ENCODE data around the gene SLC25A6.
A peak's percentile ranks its signal among the peaks of the same experiment; 100 is the strongest.
"Not testable (repeated sequence)": the region's sequence is repeated elsewhere in the genome, so short reads cannot be mapped to it uniquely, and the experiment has no call there.

Gene SLC25A6

GRCh38 chrX:1412551-1413161 is 20.7 kb upstream of the SLC25A6 start:
- DNase-seq (ENCODE audit: low read depth), result no peak

DNA sequence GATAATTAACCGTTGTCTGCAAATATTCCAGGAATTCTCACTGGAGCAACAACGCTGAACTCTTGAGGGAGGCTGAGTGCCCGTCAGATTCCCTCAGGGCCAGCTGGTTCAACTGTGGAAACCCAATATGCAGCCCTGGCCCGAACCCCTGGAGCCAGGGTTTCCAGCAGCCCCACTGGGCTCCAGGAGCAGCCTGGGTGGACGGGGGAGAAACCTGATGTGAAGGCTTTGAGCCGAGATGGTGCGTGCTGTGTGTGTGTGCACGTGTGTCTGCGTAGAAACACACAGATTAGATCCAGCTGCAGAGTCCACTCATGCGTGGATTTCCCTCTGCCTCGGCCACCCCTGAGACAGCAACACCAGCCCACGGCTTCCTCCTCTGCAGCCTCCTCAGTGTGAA is 19.4 kb upstream of the SLC25A6 start:
- no peak for DNase-seq (ENCODE audit: low read depth)

DNA sequence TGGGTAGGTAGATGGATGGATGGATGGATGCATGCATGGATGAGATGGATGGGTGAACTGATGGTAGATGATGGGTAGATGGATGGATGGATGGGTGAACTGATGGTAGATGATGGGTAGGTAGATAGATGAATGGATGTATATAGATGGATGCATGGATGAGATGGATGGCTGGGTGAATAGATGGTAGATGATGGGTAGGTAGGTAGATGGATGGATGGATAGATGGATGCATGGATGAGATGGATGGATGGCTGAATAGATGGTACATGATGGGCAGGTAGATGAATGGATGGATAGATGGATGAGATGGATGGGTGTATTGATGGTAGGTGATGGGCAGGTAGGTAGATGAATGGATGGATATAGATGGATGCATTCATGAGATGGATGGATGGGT is 15.1 kb upstream of the SLC25A6 start:
- DNase-seq (ENCODE audit: low read depth), result no peak

DNA sequence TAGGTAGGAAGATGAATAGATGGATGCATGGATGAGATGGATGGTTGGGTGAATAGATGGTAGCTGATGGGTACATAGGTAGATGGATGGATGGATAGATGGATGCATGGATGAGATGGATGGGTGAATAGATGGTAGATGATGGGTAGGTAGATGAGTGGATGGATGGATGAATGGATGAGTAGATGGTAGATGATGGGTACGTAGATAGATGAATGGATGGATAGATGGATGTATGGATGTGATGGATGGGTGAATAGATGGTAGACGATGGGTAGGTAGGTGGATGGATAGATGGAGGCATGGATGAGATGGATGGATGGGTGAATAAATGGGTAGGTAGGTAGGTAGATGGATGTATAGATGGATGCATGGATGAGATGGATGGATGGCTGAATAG is 13.9 kb upstream of the SLC25A6 start:
- not testable (repeated sequence) for DNase-seq (ENCODE audit: low read depth)

DNA sequence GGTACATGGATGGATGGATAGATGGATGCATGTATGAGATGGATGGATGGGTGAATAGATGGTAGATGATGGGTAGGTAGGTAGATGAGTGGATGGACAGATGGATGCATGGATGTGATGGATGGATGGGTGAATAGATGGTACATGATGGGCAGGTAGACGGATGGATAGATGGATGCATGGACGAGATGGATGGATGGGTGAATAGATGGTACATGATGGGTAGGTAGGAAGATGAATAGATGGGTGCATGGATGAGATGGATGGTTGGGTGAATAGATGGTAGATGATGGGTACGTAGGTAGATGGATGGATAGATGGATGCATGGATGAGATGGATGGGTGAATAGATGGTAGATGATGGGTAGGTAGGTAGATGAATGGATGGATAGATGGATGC is 12.0 kb upstream of the SLC25A6 start:
- DNase-seq (ENCODE audit: low read depth), result not testable (repeated sequence)

DNA sequence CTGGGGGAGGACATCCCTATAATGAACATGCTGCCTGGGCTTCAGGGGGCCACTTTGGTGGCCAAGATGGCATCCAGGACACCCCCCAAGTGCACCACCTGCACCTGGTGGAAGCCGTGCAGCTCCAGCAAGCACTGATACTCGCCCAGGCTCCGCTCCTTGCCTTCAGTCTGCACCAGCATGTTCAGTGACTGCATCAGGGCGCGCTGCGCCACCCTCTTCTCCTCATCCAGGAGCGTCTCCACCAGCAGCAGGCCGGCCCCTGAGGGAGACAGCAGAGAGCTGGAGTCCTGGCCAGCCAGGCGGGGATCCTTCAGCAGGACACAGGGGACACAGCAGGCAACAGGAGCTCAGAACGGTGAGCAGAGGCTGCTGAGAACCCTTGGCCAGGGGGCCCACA is 11.3 kb upstream of the SLC25A6 start:
- DNase-seq (ENCODE audit: low read depth), result no peak

- DNase-seq (ENCODE audit: low read depth), result no peak
Measured at GRCh38 chrX:1401611-1402430, 9.9 kb upstream of the SLC25A6 start.

GRCh38 chrX:1400742-1401471 is 9.0 kb upstream of the SLC25A6 start:
- DNase-seq (ENCODE audit: low read depth), result no peak

DNA sequence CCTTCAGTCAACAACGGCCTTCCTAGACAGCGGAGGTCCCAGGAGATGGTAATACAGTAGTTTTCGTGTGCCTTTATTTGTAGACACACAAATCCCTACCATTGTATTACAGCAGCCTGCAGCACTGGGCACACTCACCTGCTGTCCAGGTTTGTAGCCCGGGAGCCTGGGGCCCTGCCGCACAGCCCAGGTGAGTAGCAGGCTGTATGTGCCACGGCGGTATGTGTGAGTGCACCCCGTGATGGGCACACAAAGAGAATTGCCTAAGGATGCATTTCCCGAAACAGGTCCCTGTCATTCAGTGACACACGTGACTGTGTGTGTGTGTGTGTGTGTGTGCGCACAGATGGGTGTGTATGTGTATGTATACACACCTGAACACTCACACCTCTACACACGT is 8.1 kb upstream of the SLC25A6 start:
- DNase-seq (ENCODE audit: low read depth), result no peak

- DNase-seq (ENCODE audit: low read depth), result no peak
Measured at GRCh38 chrX:1398431-1399340, 6.8 kb upstream of the SLC25A6 start.

DNA sequence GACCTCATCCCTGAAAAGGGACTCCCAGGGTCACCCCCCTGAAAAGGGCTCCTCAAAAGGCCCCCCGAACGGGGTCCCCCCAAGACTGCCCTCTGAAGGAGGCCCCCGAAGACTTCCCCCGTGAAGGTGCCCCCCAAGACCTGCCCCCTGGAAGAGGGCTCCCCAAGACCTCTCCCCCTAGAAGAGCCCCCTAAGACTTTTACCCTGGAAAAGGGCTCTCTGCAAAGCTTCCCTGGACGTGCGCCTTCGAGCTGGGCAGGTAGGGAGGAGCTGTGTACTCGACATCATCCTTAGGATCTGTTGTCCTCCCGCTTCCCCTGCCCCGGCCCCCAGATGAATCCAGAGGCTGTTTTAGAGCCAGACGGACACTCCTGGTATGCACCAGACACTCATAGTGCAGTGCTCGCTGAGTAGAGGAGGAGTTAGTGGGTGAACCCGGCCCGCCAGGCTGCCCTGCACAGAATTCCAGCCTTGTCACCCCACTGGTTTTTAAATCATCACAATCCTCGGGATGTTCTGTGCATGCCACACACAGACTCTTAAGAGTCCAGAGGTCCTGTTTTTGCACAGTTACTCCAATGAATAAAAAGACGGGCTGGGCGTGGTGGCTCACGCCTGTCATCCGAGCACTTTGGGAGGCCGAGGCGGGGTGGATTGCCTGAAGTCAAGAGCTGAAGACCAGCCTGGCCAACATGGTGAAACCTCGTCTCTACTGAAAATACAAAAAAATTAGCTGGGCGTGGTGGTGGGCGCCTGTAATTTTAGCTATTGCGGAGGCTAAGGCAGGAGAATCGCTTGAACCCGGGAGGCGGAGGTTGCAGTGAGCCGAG is 5.7 kb upstream of the SLC25A6 start:
- DNase-seq (ENCODE audit: low read depth), result no peak

- DNase-seq (ENCODE audit: low read depth), result no peak
Measured at GRCh38 chrX:1397001-1397400, 5.1 kb upstream of the SLC25A6 start.

DNA sequence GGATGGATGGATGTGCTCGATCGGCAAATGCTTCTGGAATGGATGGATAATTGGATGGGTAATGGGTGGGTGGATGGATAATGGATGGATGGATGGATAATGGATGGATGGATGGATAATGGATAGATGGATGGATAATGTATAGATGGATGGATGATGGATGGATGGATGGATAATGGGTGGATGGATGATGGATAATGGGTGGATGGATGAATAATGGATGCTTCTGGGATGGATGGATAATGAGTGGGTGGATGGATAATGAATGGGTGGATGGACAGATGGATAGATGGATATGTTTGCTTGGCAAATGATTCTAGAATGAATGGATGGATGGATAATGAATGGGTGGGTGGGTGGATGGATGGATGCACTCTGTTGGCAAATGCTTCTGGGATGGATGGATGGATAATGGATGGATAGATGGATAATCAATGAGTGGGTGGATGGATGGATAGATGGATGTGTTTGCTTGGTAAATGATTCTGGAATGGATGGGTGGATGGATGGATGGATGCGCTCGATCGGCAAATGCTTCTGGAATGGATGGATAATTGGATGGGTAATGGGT is 3.8 kb upstream of the SLC25A6 start:
- DNase-seq (ENCODE audit: low read depth), result no peak

DNA sequence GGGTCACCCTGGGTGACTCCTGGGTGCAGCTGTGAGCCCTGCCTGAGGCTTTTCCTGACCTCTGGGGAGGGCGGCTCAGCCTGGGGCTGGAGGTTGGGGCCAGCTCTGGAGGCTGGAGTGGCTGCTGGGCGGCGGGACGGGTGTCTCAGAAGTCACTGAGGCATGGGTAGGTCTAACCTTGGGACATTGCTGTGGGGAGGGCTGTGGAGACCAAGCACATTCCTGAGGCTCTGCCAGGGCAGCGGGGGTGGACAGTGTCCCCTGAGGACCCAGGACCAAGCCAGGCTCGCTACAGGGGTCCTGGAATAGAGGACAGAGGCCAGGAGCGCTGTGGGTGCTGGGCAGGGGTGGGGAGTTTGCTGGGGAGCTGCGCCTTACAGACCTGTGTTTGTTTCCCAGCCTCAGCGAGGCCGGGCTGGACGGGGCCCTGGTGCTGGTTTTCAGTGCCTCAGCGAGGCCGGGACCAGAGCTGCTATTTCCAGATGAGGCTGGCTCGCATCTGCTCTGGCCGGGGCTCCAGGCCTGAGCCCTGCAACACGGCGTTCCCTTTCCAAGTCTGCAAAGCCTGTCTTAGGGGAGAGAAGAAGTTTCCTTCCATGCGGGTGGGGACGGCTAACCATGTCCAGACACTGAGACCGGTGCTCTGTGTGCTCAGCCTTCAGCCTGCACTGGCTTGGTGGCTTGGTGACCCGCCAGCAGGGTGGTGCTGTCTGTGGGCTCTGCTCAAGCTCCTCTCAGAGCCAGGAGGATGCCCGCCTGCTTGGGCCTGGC is 3.0 kb upstream of the SLC25A6 start:
- DNase-seq (ENCODE audit: low read depth), result no peak

GRCh38 chrX:1393871-1394615 is 2.1 kb upstream of the SLC25A6 start:
- no peak for DNase-seq (ENCODE audit: low read depth)

GRCh38 chrX:1392376-1393068 is 609 bp upstream of the SLC25A6 start:
- peak; percentile 23 for DNase-seq (ENCODE audit: low read depth)

GRCh38 chrX:1391370-1391706 is 575 bp downstream of the SLC25A6 start:
- no peak for DNase-seq (ENCODE audit: low read depth)

GRCh38 chrX:1390621-1391369 is 1.1 kb downstream of the SLC25A6 start:
- DNase-seq (ENCODE audit: low read depth), result no peak

All from GM04504 (cell line).